HepG2 (cell line): ENCODE measurements around the gene CHPF. TPM values are rescaled to one million over a fixed set of nuclear protein-coding genes. Genes with fewer than 3 reads are reported as not detected.

ENCODE experiments used
- ELF4 ChIP-seq: sonication (generic); formaldehyde crosslinking; IDR thresholded peaks from 2 replicates; pipeline ENCODE4 v1.5.0; 2020; ENCODE audit warnings: missing genetic modification reagents, mild to moderate bottlenecking, moderate library complexity, borderline replicate concordance
- FOSL1 ChIP-seq: sonication (generic); formaldehyde crosslinking; IDR thresholded peaks from 2 replicates; pipeline ENCODE4 v1.9.0; 2021; ENCODE audit warnings: missing genetic modification reagents, borderline replicate concordance
- HBP1 ChIP-seq: IDR thresholded peaks from 2 replicates; pipeline ENCODE4 v1.6.1; 2016; ENCODE audit warnings: low read depth, control low read depth
- HNF4A ChIP-seq: sonication (generic); formaldehyde crosslinking; IDR thresholded peaks from 2 replicates; pipeline ENCODE4 v1.4.0; 2020; ENCODE audit warnings: missing genetic modification reagents
- HOXA7 ChIP-seq: sonication (generic); formaldehyde crosslinking; IDR thresholded peaks from 2 replicates; pipeline ENCODE4 v1.8.1; 2022; ENCODE audit warnings: mild to moderate bottlenecking, missing genetic modification reagents, moderate library complexity
- IRF9 ChIP-seq: sonication (generic); formaldehyde crosslinking; IDR thresholded peaks from 2 replicates; pipeline ENCODE4 v1.8.0; 2022; ENCODE audit warnings: missing genetic modification reagents, mild to moderate bottlenecking, borderline replicate concordance
- KLF6 ChIP-seq: IDR thresholded peaks from 2 replicates; pipeline ENCODE4 v1.8.0; 2016; ENCODE audit warnings: missing biosample characterization, missing genetic modification reagents
- MED1 ChIP-seq: sonication (generic); formaldehyde crosslinking; IDR thresholded peaks from 2 replicates; pipeline ENCODE4 v1.4.0; 2020; ENCODE audit warnings: missing genetic modification reagents
- NFIC ChIP-seq: IDR thresholded peaks from 2 replicates; pipeline ENCODE4 v1.6.1; 2012; ENCODE audit warnings: mild to moderate bottlenecking, low read length, inconsistent platforms
- PHF21A ChIP-seq: sonication (generic); formaldehyde crosslinking; IDR thresholded peaks from 2 replicates; pipeline ENCODE4 v1.5.0; 2020; ENCODE audit warnings: mild to moderate bottlenecking, missing genetic modification reagents
- SALL1 ChIP-seq: sonication (generic); formaldehyde crosslinking; IDR thresholded peaks from 2 replicates; pipeline ENCODE4 v1.8.0; 2022; ENCODE audit warnings: mild to moderate bottlenecking, missing genetic modification reagents
- TFDP2 ChIP-seq: sonication (generic); formaldehyde crosslinking; IDR thresholded peaks from 2 replicates; pipeline ENCODE4 v1.4.0; 2020; ENCODE audit warnings: missing genetic modification reagents
- THAP11 ChIP-seq: IDR thresholded peaks from 2 replicates; pipeline ENCODE4 v1.6.1; 2016; ENCODE audit warnings: missing biosample characterization, missing genetic modification reagents
- YEATS2 ChIP-seq: sonication (generic); formaldehyde crosslinking; IDR thresholded peaks from 2 replicates; pipeline ENCODE4 v1.4.0; 2020; ENCODE audit warnings: missing genetic modification reagents, borderline replicate concordance
- ZBTB1 ChIP-seq: sonication (generic); formaldehyde crosslinking; IDR thresholded peaks from 2 replicates; pipeline ENCODE4 v1.4.0; 2020; ENCODE audit warnings: missing genetic modification reagents, borderline replicate concordance
- ZBTB44 ChIP-seq: sonication (generic); formaldehyde crosslinking; IDR thresholded peaks from 2 replicates; pipeline ENCODE4 v1.4.0; 2020; ENCODE audit warnings: missing genetic modification reagents
- ZKSCAN1 ChIP-seq: fragments of 150-350 bp; IDR thresholded peaks from 2 replicates; pipeline ENCODE4 v1.6.1; 2014; ENCODE audit warnings: low read length
- ZNF292 ChIP-seq: sonication (generic); formaldehyde crosslinking; IDR thresholded peaks from 2 replicates; pipeline ENCODE4 v1.8.1; 2022; ENCODE audit warnings: mild to moderate bottlenecking, low read depth, missing genetic modification reagents, borderline replicate concordance
- ZNF337 ChIP-seq: sonication (generic); formaldehyde crosslinking; IDR thresholded peaks from 2 replicates; pipeline ENCODE4 v1.5.1; 2020; ENCODE audit warnings: missing genetic modification reagents, low read depth, mild to moderate bottlenecking, borderline replicate concordance
- ZNF614 ChIP-seq: IDR thresholded peaks from 2 replicates; pipeline ENCODE4 v1.6.1; 2018; ENCODE audit warnings: missing biosample characterization, missing genetic modification reagents, inconsistent platforms, borderline replicate concordance
- ZNF687 ChIP-seq: sonication (generic); formaldehyde crosslinking; IDR thresholded peaks from 2 replicates; pipeline ENCODE4 v1.5.1; 2020; ENCODE audit warnings: mild to moderate bottlenecking, missing genetic modification reagents, moderate library complexity
- ZNF713 ChIP-seq: sonication (generic); formaldehyde crosslinking; IDR thresholded peaks from 2 replicates; pipeline ENCODE4 v1.4.0; 2020; ENCODE audit warnings: mild to moderate bottlenecking, missing genetic modification reagents
- polyA plus RNA-seq, 8 experiments: library from polyadenylated mRNA; depleted of rRNA in 3 of 8; stranded (reverse) in 7 of 8; unstranded in 1 of 8; fragments of >200 nt; fragmentation: Illumina TruSeq in 4 of 8; extraction: Trizol in 4 of 8; gene quantifications; 2 replicates each; pipeline versions ENCODE4 v1.2.1 to v1.2.3, GENCODE V29; 2011 to 2016; ENCODE audit warnings: low read depth in 4 of 8, missing spikeins in 1 of 8, mixed read lengths in 1 of 8; ENCODE audit not compliant: insufficient read depth in 1 of 8
- total RNA-seq, 5 experiments: library from RNA; depleted of rRNA; stranded (reverse); fragments of >200 nt; fragmentation: Illumina TruSeq; extraction: Trizol; gene quantifications; 2 replicates each; pipeline ENCODE4 v1.2.3, GENCODE V29; 2016; ENCODE audit warnings: low read depth in 1 of 5

CHPF gene
- total and polyA plus RNA-seq, 2 of the 13 experiments (the other 11 are each of a cell fraction or from before 2014, with no cell fraction given): 79.6 to 111 TPM

- no peak for TF ChIP-seq ZNF337 (CRISPR knock-in tag)
- no peak for TF ChIP-seq ZBTB1 (CRISPR knock-in tag)
- no peak for TF ChIP-seq ZNF713
- peak; percentile 54; the same call in 1 of the 2 replicates for TF ChIP-seq ZNF614 (CRISPR knock-in tag)
- no peak for TF ChIP-seq ZNF292
- no peak for TF ChIP-seq MED1 (CRISPR knock-in tag)
- no peak for TF ChIP-seq HOXA7 (CRISPR knock-in tag)
- peak; percentile 77 for TF ChIP-seq THAP11
- 0 out of 2 replicates have a peak, but pooled peaks have one; percentile 35 for TF ChIP-seq IRF9 (CRISPR knock-in tag)
- TF ChIP-seq ZNF687 (CRISPR knock-in tag): peak; percentile 29; the same call in 1 of the 2 replicates
- no peak for TF ChIP-seq PHF21A (CRISPR knock-in tag)
- TF ChIP-seq SALL1 (CRISPR knock-in tag): peak; percentile 35; the same call in 1 of the 2 replicates
- TF ChIP-seq ELF4: no peak
- TF ChIP-seq ZBTB44: no peak
- TF ChIP-seq YEATS2 (CRISPR knock-in tag): no peak
- TF ChIP-seq FOSL1 (CRISPR knock-in tag): no peak
- no peak for TF ChIP-seq TFDP2 (CRISPR knock-in tag)
- no peak for TF ChIP-seq HNF4A (CRISPR knock-in tag)
- no peak for TF ChIP-seq NFIC
- no peak for TF ChIP-seq ZKSCAN1
- TF ChIP-seq KLF6 (CRISPR knock-in tag): no peak
- no peak for TF ChIP-seq HBP1 (CRISPR knock-in tag)
Measured at GRCh38 chr2:219495531-219496122, 48.0 kb downstream of the CHPF start (continued).
